ENCODE data around the gene EPRS1.

- TF ChIP-seq, protein P1, sequence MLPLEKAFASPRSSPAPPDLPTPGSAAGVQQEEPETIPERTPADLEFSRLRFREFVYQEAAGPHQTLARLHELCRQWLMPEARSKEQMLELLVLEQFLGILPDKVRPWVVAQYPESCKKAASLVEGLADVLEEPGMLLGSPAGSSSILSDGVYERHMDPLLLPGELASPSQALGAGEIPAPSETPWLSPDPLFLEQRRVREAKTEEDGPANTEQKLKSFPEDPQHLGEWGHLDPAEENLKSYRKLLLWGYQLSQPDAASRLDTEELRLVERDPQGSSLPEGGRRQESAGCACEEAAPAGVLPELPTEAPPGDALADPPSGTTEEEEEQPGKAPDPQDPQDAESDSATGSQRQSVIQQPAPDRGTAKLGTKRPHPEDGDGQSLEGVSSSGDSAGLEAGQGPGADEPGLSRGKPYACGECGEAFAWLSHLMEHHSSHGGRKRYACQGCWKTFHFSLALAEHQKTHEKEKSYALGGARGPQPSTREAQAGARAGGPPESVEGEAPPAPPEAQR (CRISPR knock-in tag; IDR thresholded peaks at IDR 0.05): no peak
- TF ChIP-seq CTCF (IDR thresholded peaks at IDR 0.05) (no peak), ZNF317 (CRISPR knock-in tag; IDR thresholded peaks at IDR 0.05; ENCODE audit: borderline replicate concordance, low read depth) (no peak), TEAD4 (CRISPR knock-in tag; IDR thresholded peaks at IDR 0.05) (no peak), IRF2 (CRISPR knock-in tag; IDR thresholded peaks at IDR 0.05; ENCODE audit: borderline replicate concordance, low read depth) (no peak), FOXP1 (CRISPR knock-in tag; IDR thresholded peaks at IDR 0.05; ENCODE audit: borderline replicate concordance) (no peak), KAT7 (CRISPR knock-in tag; IDR thresholded peaks at IDR 0.05; ENCODE audit: borderline replicate concordance) (no peak), MXD4 (CRISPR knock-in tag; IDR thresholded peaks at IDR 0.05; ENCODE audit: borderline replicate concordance) (no peak), ZNF121 (CRISPR knock-in tag; IDR thresholded peaks at IDR 0.05) (no peak), ZNF263 (CRISPR knock-in tag; IDR thresholded peaks at IDR 0.05; ENCODE audit: low read depth) (no peak)
- TF ChIP-seq, protein P2, sequence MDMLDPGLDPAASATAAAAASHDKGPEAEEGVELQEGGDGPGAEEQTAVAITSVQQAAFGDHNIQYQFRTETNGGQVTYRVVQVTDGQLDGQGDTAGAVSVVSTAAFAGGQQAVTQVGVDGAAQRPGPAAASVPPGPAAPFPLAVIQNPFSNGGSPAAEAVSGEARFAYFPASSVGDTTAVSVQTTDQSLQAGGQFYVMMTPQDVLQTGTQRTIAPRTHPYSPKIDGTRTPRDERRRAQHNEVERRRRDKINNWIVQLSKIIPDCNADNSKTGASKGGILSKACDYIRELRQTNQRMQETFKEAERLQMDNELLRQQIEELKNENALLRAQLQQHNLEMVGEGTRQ (CRISPR knock-in tag; IDR thresholded peaks at IDR 0.05): no peak
- TF ChIP-seq, protein P3, sequence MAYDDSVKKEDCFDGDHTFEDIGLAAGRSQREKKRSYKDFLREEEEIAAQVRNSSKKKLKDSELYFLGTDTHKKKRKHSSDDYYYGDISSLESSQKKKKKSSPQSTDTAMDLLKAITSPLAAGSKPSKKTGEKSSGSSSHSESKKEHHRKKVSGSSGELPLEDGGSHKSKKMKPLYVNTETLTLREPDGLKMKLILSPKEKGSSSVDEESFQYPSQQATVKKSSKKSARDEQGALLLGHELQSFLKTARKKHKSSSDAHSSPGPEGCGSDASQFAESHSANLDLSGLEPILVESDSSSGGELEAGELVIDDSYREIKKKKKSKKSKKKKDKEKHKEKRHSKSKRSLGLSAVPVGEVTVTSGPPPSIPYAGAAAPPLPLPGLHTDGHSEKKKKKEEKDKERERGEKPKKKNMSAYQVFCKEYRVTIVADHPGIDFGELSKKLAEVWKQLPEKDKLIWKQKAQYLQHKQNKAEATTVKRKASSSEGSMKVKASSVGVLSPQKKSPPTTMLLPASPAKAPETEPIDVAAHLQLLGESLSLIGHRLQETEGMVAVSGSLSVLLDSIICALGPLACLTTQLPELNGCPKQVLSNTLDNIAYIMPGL (CRISPR knock-in tag; IDR thresholded peaks at IDR 0.05): no peak
These were observed 10.1 kb upstream of the EPRS1 start for GRCh38 chr1:220056374-220056773.
